GM06990 (cell line): ENCODE measurements around the gene TENM3.

Source experiments
- DNase-seq: peaks from one replicate; pipeline ENCODE4 v3.0.0-alpha.2; 2011; ENCODE audit not compliant: insufficient read length; ENCODE audit errors: extremely low read depth
- H3K27me3 ChIP-seq: replicated peaks from 2 replicates; pipeline ENCODE4 v1.6.0; 2011; ENCODE audit warnings: low read length; ENCODE audit not compliant: control insufficient read depth, insufficient read depth
- H3K36me3 ChIP-seq: 2 replicates; pipeline ENCODE4 v1.5.1; 2011; ENCODE audit warnings: low read length; ENCODE audit not compliant: control insufficient read depth, insufficient read depth
- H3K4me3 ChIP-seq: replicated peaks from 2 replicates; pipeline ENCODE4 v1.5.1; 2011; ENCODE audit warnings: low read depth, mild to moderate bottlenecking, control low read depth, low read length
- TF ChIP-seq, protein P1 (sequence below): IDR thresholded peaks from 2 replicates; pipeline ENCODE4 v1.5.1; 2011; ENCODE audit warnings: low read length, control low read depth, mild to moderate bottlenecking, inconsistent platforms; ENCODE audit not compliant: insufficient read depth, poor library complexity, severe bottlenecking

The TENM3 gene

DNA sequence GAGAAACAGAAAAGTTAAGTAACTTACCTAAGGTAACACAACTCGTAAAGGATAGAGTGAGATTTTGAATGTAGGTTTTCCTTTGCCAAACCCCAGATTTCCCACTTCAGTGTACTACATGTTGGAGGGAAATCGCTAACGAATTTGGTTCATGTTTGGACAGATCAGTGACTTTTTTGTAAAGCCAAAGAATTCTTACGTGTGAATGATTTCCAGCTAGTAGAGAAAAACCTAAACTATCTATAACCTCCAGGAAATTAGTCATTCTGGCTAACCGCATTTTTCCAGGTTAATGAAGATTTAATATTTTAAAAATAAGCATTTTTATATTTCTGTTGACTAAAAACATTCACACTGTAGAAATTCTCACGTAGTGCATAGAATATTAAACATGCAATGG lies 7.2 kb downstream of the TENM3 start:
- Histone ChIP-seq H3K27me3 (no peaks in the 10 kb centered on the region), H3K4me3 (no peak overlapping the region)
- TF ChIP-seq, protein P1, sequence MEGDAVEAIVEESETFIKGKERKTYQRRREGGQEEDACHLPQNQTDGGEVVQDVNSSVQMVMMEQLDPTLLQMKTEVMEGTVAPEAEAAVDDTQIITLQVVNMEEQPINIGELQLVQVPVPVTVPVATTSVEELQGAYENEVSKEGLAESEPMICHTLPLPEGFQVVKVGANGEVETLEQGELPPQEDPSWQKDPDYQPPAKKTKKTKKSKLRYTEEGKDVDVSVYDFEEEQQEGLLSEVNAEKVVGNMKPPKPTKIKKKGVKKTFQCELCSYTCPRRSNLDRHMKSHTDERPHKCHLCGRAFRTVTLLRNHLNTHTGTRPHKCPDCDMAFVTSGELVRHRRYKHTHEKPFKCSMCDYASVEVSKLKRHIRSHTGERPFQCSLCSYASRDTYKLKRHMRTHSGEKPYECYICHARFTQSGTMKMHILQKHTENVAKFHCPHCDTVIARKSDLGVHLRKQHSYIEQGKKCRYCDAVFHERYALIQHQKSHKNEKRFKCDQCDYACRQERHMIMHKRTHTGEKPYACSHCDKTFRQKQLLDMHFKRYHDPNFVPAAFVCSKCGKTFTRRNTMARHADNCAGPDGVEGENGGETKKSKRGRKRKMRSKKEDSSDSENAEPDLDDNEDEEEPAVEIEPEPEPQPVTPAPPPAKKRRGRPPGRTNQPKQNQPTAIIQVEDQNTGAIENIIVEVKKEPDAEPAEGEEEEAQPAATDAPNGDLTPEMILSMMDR, result no peak

DNA sequence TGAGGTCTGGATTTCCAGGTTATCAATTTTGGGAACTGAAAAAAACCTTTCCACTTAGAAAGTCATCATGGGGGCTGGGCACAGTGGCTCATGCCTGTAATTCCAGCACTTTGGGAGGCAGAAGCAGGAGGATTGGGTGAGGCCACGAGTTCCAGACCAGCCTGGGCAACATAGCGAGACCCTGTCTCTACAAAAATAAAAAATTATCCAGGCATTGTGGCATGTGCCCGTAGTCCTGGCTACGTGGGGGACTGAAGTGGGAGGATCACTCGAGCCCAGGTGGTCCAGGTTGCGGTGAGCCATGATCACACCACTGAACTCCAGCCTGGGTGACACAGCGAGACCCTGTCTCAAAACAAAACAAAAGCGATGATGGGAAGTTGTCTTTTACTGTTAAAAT lies 7.9 kb downstream of the TENM3 start:
- TF ChIP-seq, protein P1, result no peak
- H3K36me3 ChIP-seq, result no peaks in the 10 kb centered on the region
- no peaks in the 10 kb centered on the region for H3K27me3 ChIP-seq
- H3K4me3 ChIP-seq, result no peak overlapping the region
- no peak for DNase-seq

More for the DNA sequence above, 7.2 kb downstream of the TENM3 start:
- H3K36me3 ChIP-seq, result no peaks in the 10 kb centered on the region
- no peak for DNase-seq

DNA sequence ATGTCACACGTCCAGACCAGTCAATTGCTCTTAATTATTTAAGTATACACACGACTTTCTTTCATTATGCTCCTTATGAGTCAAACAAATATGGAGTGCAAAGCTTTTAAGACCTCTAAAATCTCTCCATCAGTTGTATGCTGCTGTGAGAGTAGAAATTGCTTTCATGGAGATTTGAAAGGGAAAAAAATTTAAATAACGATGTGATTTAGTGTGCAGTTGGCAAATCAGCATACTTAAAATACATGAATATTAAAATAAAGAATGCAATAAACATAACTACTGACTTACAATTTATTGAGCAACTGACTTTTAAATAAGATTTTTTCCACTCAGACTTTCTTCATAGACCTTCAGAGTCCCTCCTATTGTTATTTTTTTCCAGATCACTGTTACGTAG lies 9.0 kb downstream of the TENM3 start:
- no peaks in the 10 kb centered on the region for H3K27me3 ChIP-seq
- no peak overlapping the region for H3K4me3 ChIP-seq
- H3K36me3 ChIP-seq, result no peaks in the 10 kb centered on the region
- TF ChIP-seq, protein P1, result no peak
- no peak for DNase-seq

DNA sequence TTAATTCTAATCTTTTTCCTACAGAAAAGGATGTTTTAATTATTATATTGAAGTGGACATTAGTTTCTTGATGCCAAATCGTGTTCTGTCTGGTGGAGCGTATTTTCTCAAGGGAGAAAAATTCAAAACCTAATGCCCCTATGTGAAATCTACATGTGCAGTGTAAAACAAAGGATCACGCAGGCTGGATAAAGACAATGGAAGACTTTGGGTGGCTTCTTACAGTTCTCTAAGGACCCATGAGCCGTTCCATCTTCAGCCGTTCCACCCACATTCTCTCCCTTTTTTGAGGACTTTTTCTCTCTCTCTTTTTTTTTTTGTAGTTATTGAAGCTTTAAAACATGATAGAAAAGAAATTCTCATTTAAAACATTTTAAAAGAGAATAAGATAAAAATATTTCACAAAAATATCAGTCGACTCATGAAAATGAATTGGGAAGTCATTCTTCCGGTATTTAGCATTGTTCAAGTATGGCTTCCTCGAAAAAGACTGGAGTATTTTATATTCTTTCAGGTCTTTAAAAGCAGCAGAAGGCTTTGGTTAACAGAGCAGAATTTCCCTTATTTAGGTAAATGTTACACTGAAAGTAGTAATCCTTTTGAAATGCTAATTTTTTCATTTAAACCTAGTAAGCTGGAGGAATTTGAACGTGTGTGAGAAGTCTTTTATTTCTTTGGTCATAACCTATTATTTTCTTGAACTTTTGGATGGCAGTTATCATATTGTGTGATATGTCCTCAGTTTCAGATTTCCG lies 11.0 kb downstream of the TENM3 start:
- TF ChIP-seq, protein P1, result no peak
- Histone ChIP-seq H3K27me3 (no peaks in the 10 kb centered on the region), H3K4me3 (no peak overlapping the region), H3K36me3 (no peaks in the 10 kb centered on the region)
- no peak for DNase-seq

DNA sequence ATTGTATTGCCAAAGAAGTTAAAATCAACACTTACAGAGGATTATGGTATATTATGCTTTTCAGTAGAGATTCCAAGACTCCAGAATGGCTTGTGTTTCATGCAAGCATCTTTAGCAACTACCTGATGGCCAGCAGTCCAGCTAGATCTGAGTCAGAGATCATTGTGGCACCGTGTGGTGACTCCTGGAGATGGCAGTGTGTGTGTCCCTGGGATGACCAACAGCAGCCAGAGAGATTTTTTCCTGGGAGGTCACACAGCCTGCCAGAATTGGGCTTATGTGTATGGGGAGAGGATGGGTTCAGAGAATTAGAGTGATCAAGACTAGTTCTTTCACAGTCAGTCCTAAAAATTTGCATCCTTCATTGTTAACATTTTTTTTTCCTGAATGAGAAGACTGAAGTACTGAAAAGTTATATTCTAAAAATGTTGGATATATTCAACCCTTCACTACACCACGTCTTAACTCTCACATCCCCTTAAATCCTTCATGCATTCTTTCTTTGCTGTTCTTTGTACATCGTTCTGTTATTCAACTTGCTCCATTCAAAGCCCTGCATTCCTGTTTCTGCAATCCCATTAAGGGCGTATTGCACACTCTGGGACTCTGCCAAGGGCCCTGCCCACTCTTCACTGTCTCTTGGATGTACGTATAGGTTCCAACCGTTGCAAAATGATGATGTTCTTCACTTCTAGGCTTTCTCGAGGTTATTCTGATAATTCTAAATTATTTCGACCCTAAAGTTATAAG lies 12.4 kb downstream of the TENM3 start:
- Histone ChIP-seq H3K4me3 (no peak overlapping the region), H3K27me3 (no peaks in the 10 kb centered on the region), H3K36me3 (no peaks in the 10 kb centered on the region)
- no peak for DNase-seq
- TF ChIP-seq, protein P1, result no peak
